ENCODE results near the gene DTNBP1.

Gene DTNBP1

GRCh38 chr6:15512126-15512525 lies 150.7 kb downstream of the DTNBP1 start:
- DNase-seq, result no peak

GRCh38 chr6:15511248-15512125 lies 151.3 kb downstream of the DTNBP1 start:
- DNase-seq, result no peak

GRCh38 chr6:15510536-15511247 lies 152.1 kb downstream of the DTNBP1 start:
- DNase-seq, result no peak

- DNase-seq, result no peak
Observed at GRCh38 chr6:15510121-15510520, 152.7 kb downstream of the DTNBP1 start.

GRCh38 chr6:15509335-15509933 lies 153.4 kb downstream of the DTNBP1 start:
- no peak for DNase-seq

GRCh38 chr6:15508931-15509330 lies 153.9 kb downstream of the DTNBP1 start:
- no peak for DNase-seq

DNA sequence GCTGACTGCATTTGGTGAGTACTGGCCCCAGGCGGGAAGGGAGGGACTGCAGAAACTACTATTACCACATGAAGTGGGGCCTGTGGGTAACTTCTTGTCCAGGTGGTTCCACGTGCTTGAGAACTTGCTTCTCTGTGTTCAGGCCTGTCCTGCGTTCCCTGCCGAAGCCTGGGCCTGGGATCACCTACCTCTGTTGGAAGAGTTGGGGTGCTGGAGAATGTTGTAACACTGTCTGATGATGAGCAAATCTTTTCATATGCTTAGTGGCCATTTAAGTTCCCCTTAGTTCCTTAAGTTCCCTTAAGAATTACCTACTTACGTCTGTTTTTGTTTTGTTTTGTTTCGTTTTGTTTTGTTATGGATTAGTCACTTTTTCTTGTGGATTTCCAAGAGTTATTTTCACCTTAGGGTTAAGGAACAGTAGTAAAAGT lies 154.4 kb downstream of the DTNBP1 start:
- no peak for DNase-seq

DNA sequence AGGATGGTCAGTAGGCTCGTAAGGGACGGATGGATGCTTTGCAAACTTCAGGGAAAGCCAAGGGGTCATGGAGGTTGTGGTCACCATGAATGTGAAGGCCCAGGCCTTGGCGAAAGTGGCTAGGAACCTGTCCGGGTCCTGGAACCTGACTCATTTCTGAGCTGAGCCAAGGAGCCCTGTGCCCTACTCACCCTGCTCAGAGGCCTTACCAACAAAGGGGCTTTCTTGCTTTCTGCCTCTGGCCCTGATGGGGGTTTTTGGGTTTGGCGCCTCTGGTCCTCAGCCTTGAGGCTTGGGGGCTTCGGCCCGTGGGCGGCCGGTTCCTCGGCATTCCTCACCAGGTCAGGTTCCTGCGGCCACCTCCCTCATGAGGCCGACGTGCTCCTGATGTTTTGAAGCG lies 155.1 kb downstream of the DTNBP1 start:
- no peak for DNase-seq

DNA sequence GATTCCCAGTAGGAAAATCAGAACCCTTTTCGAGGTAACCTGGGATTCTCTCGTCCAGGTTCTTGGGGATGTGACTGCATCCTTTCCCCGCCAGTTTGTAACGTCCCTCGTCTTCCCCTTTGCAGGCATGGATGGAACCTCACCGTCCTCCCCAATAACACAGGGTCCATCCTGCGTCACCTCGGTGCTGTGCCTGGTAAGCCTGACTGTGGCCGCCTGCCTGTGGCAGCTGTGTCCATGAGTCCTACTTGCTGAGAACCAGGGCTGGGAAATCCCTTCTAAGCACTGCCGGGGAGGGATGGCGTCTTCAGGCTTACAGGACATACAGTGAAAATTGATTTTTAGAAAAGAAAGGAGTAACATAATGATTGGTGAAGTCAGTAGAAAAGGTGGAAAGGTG lies 155.6 kb downstream of the DTNBP1 start:
- DNase-seq, result no peak

GRCh38 chr6:15506066-15506465 lies 156.8 kb downstream of the DTNBP1 start:
- DNase-seq, result no peak

DNA sequence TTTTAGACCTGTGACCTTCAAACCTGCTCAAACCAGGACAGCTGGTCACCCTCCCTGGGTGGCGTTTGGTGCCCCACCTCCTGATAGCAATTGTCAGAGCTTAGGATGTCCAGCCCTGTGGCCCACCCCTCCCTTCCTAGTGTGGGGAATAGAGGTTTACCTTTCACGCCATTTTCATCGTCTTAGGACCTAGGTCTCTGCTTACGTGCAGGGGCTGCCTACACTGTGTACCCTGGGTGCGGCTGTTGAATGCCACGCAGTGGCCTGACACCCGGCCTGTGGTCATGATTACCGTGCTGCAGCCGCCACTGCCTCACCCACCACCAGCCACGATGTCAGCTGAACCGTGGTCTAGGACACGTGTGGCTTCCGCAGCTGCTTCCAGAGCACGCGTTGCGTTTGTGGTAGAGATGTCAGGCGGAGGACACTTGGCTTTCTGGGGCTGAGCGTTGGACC lies 157.3 kb downstream of the DTNBP1 start:
- no peak for DNase-seq

- no peak for DNase-seq
Observed at GRCh38 chr6:15504581-15505350, 158.1 kb downstream of the DTNBP1 start.

GRCh38 chr6:15504040-15504495 lies 158.8 kb downstream of the DTNBP1 start:
- DNase-seq, result no peak

DNA sequence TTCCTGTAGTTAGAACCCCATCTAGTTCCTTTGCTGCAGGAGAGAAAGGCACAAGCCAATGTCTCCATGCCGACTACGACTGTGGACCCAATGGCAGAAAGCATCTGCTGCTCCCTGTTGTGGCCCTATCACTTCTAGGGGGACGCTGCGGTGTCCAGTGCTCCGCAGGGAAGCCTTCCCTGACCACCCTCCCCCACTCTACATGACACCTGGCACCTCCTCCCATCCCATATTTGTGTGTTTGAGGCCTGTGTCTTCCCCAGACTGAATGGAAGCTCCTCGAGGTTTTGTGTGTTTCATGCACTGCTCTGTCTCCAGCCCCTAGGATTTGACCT lies 159.5 kb downstream of the DTNBP1 start:
- no peak for DNase-seq

- no peak for DNase-seq
Observed at GRCh38 chr6:15502446-15503345, 160.1 kb downstream of the DTNBP1 start.

- no peak for DNase-seq
Observed at GRCh38 chr6:15501826-15502445, 160.9 kb downstream of the DTNBP1 start.

DNA sequence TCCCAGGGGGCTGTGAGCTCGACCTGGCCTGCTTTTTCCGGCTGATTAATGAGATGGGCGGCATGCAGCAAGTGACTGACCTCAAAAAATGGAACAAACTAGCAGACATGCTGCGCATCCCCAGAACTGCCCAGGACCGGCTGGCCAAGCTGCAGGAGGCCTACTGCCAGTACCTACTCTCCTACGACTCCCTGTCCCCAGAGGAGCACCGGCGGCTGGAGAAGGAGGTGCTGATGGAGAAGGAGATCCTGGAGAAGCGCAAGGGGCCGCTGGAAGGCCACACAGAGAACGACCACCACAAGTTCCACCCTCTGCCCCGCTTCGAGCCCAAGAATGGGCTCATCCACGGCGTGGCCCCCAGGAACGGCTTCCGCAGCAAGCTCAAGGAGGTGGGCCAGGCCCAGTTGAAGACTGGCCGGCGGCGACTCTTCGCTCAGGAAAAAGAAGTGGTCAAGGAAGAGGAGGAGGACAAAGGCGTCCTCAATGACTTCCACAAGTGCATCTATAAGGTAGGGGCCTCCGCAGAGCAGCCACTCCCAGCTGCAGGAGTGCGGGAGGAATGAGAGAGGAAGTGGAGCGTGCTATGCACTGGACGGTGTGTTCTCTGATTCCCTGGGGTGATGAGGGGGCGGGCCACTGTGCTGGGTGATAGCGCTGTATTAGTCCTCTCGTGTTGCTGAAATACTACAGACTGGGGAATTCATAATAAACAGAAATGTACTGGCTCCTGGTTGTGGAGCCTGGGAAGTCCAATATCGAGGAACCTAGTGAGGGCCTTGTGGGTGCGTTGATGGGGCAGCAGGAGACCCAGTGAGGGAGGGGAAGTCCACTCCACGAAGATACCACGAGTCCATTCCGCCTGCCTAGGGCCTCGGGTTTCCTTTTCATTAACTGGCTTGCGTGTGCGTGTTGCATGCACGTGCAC lies 161.7 kb downstream of the DTNBP1 start:
- no peak for DNase-seq

DNA sequence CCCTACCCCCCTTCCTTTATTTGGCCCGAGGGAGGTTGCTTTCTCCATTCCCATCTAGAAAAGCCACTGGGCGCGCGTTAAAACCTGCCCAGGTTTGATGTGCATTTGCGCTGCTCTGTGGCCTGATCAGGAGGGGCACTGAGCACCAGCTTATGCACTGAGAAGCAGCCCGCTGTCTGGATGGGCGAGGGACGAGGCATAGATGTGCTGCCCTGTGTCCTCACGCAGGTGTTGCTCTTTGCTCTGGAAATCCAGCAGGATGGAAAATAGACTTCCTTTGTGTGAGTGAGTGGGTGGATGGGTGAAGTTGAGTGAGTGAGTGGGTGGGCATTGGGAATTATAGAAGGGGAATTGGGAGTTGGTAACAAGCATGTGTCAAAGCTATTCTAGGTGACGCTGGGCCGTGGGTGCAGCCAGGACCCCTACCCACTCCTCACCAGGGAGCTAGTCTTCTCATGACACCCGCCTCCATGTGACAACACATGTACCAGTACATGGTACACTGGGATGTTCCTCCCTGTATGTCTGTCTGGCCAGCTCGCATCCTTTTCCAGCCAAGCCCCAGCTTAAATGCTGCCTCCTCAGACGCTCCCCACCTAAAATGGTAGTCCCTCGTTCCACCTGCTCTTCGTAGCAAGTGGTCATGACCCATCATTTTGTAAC lies 162.6 kb downstream of the DTNBP1 start:
- no peak for DNase-seq

- no peak for DNase-seq
Observed at GRCh38 chr6:15499591-15499990, 163.2 kb downstream of the DTNBP1 start.

DNA sequence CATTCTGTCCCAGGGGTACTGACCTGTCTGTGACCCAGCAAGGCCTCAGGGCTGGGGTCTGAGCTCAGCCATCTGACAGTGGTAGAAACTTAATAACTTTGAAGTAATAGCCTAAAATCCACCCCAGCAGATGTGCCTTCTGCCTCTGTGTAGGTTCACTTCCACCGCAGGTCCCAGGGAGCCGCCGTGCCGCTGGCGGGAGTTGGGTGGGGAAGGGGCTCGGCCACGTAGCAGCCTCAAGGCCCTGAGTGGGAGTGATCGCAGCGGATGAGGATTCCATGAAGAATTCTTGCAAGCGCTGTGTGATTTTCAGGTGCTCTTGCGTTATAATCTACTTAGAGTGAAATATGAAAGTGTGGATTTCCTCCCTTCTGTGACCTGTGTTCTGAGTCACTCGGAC lies 163.7 kb downstream of the DTNBP1 start:
- no peak for DNase-seq
